ENCODE measurements around the gene PKMYT1.
A peak's percentile ranks its signal among the peaks of the same experiment; 100 is the strongest.

PKMYT1 gene

GRCh38 chr16:3017794-3018506, 37.7 kb upstream of the PKMYT1 start, which contains the start of gene CLDN6:
TSS of gene CLDN6 (minus strand) at chr16:3018183. CDS start at chr16:3016021, 2,162 bp downstream.
- DNase-seq, result no peak

GRCh38 chr16:3017344-3017743, 37.1 kb upstream of the PKMYT1 start:
- DNase-seq, result no peak

- DNase-seq, result no peak
Measured at GRCh38 chr16:3015865-3016521, 35.7 kb upstream of the PKMYT1 start.

- no peak for DNase-seq
Measured at GRCh38 chr16:3014971-3015370, 34.7 kb upstream of the PKMYT1 start.

- DNase-seq, result no peak
Measured at GRCh38 chr16:3013998-3014690, 33.9 kb upstream of the PKMYT1 start.

DNA sequence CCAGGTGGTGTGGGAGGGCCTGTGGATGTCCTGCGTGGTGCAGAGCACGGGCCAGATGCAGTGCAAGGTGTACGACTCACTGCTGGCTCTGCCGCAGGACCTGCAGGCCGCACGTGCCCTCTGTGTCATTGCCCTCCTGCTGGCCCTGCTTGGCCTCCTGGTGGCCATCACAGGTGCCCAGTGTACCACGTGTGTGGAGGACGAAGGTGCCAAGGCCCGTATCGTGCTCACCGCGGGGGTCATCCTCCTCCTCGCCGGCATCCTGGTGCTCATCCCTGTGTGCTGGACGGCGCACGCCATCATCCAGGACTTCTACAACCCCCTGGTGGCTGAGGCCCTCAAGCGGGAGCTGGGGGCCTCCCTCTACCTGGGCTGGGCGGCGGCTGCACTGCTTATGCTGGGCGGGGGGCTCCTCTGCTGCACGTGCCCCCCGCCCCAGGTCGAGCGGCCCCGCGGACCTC, 33.3 kb upstream of the PKMYT1 start:
- no peak for DNase-seq

- DNase-seq, result peak; percentile 39
Measured at GRCh38 chr16:3012828-3013420, 32.7 kb upstream of the PKMYT1 start, which contains the start of gene CLDN9. TSS of gene CLDN9 (plus strand) at chr16:3012923. CDS start at chr16:3013363, 440 bp downstream.

DNA sequence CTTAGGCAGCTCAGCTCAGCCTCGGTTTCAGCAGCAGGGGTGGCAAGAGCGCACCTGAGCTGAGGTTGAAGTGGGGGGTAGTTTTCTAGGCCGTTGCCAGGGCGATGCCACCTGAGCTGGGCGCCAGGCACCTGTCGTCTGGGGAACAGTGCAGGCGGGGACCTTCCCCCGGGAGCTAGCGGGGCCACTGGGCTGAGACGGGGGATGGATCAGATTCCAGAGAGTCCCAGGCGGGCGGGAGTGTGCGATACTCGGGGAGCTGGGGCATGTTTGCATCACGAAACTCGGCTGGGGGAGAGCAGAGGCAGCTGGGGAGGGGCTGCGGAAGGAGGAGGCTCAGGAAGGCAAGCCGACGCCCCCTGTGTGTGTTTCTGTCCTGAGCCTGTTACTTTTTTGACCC, 32.0 kb upstream of the PKMYT1 start:
- DNase-seq, result no peak

DNA sequence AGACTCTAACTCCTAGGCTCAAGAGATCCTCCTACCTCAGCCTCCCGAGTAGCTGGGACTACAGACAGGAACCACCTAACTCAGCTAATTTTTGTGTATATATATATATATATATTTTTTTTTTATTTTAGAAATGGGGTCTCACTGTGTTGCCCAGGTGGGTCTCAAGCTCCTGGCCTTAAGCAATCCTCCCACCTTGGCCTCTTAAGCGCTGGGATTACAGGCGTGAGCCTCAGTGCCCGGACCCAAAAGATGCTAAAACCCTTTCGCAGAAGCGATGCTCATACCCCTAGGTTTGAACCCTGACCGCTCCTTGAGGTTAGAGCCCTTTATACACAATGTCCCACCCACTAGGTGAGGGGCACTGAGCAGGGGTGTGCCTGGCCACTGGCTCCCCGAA, 30.3 kb upstream of the PKMYT1 start:
- DNase-seq, result no peak

GRCh38 chr16:3009568-3010390, 29.5 kb upstream of the PKMYT1 start:
- no peak for DNase-seq

DNA sequence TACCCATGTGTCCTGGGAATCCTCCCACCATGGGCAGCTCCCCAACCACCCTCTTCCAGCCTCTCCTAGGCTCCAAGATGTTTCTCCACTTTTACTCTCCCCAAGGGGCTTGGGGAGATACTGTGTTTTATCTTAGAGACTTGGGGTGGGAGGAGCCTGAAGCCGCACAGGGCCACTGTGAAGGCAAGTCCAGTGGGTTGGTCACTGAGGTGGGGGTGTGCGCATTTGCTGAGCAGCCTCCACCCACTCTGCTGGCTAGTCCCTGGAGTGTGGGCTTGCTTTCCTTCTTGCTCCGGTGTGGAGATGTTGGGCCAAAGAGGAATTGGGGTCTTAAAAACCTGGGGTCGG, 28.4 kb upstream of the PKMYT1 start:
- DNase-seq, result no peak

GRCh38 chr16:3007957-3008689, 27.9 kb upstream of the PKMYT1 start:
- DNase-seq, result no peak

DNA sequence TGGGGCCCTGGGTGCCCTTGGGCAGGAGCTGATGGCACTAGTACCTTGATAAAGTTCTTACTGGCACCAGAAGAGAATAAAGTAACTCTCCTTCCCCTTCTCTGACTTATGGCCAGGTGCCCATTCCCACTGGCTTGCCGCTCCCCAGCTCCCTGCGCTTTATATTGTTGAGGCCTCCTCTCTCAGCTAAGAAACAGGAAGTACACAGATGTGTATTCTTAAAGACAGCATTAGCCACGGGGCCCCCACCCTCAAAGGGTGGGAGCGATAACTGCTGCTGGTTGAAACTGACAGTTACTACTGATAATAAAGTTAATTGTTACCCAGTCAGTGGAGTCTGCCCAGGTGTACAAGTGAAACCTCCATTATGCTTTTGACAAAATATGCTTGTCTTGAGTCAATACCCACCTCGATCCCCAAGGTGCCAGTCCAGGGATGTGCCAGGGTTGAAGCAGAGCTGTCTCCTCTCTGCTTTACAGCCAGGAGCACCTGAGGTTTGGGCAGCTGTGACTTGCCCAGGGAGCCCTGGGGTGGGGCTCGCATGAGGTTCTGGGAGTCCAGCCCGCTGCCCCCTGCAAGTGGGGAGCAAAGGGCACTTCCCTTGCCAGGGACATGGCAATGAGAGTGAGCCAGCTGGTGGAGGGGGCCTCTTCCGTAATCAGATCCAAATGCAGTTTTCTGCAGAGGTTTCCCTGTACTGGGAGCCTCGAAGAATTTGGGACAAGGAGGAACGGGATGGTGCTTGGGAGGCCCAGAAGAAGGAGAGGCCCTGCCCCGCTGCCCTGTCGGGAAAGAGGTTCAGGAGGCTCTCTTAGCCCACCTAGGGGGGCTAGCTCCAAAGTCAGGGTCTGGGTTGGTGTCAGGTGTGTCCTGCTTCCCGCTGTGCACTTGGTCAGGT, 27.1 kb upstream of the PKMYT1 start:
- no peak for DNase-seq

DNA sequence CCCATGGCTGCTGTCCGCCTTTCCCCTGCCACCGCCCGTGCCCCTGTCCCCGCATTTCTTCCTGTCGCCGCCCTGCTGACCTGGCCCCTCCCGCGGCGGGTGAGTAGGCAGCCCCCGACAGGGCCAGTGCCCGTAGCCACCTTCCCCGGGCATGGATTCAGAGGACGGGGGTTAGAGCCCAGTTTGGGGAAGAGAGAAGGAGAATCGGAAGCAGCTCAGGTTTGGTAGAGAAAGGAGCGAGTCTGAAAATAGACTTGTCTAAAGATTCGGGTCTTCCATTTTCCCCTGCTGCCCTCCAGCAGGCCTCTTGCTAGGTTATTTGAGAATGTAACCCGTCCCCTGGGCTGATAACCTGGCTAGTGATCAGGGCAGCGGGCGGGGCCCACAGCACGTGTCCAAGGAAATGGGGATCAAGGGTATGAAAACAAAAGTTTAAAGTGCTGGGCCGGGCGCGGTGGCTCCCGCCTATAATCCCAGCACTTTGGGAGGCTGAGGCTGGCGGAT, 24.6 kb upstream of the PKMYT1 start:
- no peak for DNase-seq

- no peak for DNase-seq
Measured at GRCh38 chr16:3004319-3004718, 24.1 kb upstream of the PKMYT1 start.

- peak; percentile 93 for DNase-seq
Measured at GRCh38 chr16:3003582-3004270, 23.5 kb upstream of the PKMYT1 start.

GRCh38 chr16:3001316-3001715, 21.1 kb upstream of the PKMYT1 start:
- no peak for DNase-seq

GRCh38 chr16:3000540-3000939, 20.3 kb upstream of the PKMYT1 start:
- DNase-seq, result no peak

GRCh38 chr16:2999929-3000328, 19.7 kb upstream of the PKMYT1 start:
- DNase-seq, result no peak

DNA sequence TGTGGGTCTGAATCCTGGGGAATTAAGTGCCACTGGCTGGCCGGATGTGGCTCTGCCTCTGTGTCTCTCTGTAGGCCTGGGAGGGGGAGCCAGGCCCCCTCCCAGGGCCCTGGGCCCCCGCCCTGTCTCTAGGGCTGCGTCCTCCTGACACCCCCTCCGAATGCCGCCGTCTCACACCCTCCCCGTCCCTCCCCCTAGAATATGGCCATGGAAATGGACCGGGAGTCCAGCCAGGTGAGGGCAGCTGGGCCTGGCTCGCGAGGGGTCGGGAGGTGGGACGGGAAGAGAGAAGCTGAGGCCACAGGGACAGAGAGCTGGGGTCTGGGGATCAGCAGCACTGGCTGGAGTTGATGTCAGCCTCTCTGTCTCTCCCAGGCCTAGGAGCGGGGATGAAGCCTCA, 16.1 kb upstream of the PKMYT1 start:
- no peak for DNase-seq
